ENCODE results near the gene SLC25A39. TPM values are rescaled to one million over a fixed set of nuclear protein-coding genes. Genes with fewer than 3 reads are reported as not detected.

Gene SLC25A39
- total and polyA plus RNA-seq, 2 of the 13 experiments (the other 11 are each of a cell fraction or from before 2014, with no cell fraction given): 144 to 151 TPM

GRCh38 chr17:44324092-44324570, 492 bp downstream of the SLC25A39 start (continued):
- TF ChIP-seq, protein P1, sequence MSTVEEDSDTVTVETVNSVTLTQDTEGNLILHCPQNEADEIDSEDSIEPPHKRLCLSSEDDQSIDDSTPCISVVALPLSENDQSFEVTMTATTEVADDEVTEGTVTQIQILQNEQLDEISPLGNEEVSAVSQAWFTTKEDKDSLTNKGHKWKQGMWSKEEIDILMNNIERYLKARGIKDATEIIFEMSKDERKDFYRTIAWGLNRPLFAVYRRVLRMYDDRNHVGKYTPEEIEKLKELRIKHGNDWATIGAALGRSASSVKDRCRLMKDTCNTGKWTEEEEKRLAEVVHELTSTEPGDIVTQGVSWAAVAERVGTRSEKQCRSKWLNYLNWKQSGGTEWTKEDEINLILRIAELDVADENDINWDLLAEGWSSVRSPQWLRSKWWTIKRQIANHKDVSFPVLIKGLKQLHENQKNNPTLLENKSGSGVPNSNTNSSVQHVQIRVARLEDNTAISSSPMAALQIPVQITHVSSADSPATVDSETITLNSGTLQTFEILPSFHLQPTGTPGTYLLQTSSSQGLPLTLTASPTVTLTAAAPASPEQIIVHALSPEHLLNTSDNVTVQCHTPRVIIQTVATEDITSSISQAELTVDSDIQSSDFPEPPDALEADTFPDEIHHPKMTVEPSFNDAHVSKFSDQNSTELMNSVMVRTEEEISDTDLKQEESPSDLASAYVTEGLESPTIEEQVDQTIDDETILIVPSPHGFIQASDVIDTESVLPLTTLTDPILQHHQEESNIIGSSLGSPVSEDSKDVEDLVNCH (CRISPR knock-in tag; IDR thresholded peaks at IDR 0.05): no peak
- TF ChIP-seq CHCHD3 (CRISPR knock-in tag; IDR thresholded peaks at IDR 0.05) (no peak), HOXD1 (CRISPR knock-in tag; IDR thresholded peaks at IDR 0.05) (no peak), ETV5 (CRISPR knock-in tag; IDR thresholded peaks at IDR 0.05; ENCODE audit: borderline replicate concordance) (no peak), ZNF251 (CRISPR knock-in tag; IDR thresholded peaks at IDR 0.05) (no peak), ASH2L (IDR thresholded peaks at IDR 0.05; ENCODE audit: insufficient read length, low read depth, low read length) (no peak), HCFC1 (IDR thresholded peaks at IDR 0.05; ENCODE audit: low read depth, low read length) (no peak), ZNF350 (CRISPR knock-in tag; IDR thresholded peaks at IDR 0.05; ENCODE audit: borderline replicate concordance, low read depth) (peak; percentile 76; the same call in 1 of the 2 replicates), MED8 (CRISPR knock-in tag; IDR thresholded peaks at IDR 0.05; ENCODE audit: insufficient replicate concordance) (no peak), SMAD3 (CRISPR knock-in tag; IDR thresholded peaks at IDR 0.05) (no peak), FOXJ3 (CRISPR knock-in tag; IDR thresholded peaks at IDR 0.05; ENCODE audit: borderline replicate concordance) (0 out of 2 replicates have a peak, but pooled peaks have one; percentile 18), EZH2 (conservative IDR thresholded peaks at IDR 0.05; ENCODE audit: low read depth, low read length) (no peak), DNMT1 (CRISPR knock-in tag; IDR thresholded peaks at IDR 0.05) (no peak), NR2C2 (CRISPR knock-in tag; IDR thresholded peaks at IDR 0.05; ENCODE audit: borderline replicate concordance) (no peak; the same call in 1 of the 2 replicates), KLF11 (CRISPR knock-in tag; IDR thresholded peaks at IDR 0.05) (0 out of 2 replicates have a peak, but pooled peaks have one; percentile 30), EP300 (IDR thresholded peaks at IDR 0.05; ENCODE audit: low read depth in 2 of 2, low read length in 2 of 2) (no peak), EP300 (CRISPR knock-in tag; IDR thresholded peaks at IDR 0.05; ENCODE audit: borderline replicate concordance) (no peak), SMAD1 (CRISPR knock-in tag; IDR thresholded peaks at IDR 0.05; ENCODE audit: borderline replicate concordance, low read depth) (no peak)
- TF ChIP-seq, protein P2, sequence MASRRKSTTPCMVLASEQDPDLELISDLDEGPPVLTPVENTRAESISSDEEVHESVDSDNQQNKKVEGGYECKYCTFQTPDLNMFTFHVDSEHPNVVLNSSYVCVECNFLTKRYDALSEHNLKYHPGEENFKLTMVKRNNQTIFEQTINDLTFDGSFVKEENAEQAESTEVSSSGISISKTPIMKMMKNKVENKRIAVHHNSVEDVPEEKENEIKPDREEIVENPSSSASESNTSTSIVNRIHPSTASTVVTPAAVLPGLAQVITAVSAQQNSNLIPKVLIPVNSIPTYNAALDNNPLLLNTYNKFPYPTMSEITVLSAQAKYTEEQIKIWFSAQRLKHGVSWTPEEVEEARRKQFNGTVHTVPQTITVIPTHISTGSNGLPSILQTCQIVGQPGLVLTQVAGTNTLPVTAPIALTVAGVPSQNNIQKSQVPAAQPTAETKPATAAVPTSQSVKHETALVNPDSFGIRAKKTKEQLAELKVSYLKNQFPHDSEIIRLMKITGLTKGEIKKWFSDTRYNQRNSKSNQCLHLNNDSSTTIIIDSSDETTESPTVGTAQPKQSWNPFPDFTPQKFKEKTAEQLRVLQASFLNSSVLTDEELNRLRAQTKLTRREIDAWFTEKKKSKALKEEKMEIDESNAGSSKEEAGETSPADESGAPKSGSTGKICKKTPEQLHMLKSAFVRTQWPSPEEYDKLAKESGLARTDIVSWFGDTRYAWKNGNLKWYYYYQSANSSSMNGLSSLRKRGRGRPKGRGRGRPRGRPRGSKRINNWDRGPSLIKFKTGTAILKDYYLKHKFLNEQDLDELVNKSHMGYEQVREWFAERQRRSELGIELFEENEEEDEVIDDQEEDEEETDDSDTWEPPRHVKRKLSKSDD (CRISPR knock-in tag; IDR thresholded peaks at IDR 0.05; ENCODE audit: low read depth): no peak
- TF ChIP-seq, protein P3, sequence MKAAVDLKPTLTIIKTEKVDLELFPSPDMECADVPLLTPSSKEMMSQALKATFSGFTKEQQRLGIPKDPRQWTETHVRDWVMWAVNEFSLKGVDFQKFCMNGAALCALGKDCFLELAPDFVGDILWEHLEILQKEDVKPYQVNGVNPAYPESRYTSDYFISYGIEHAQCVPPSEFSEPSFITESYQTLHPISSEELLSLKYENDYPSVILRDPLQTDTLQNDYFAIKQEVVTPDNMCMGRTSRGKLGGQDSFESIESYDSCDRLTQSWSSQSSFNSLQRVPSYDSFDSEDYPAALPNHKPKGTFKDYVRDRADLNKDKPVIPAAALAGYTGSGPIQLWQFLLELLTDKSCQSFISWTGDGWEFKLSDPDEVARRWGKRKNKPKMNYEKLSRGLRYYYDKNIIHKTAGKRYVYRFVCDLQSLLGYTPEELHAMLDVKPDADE (CRISPR knock-in tag; IDR thresholded peaks at IDR 0.05): no peak
- TF ChIP-seq, protein P4, sequence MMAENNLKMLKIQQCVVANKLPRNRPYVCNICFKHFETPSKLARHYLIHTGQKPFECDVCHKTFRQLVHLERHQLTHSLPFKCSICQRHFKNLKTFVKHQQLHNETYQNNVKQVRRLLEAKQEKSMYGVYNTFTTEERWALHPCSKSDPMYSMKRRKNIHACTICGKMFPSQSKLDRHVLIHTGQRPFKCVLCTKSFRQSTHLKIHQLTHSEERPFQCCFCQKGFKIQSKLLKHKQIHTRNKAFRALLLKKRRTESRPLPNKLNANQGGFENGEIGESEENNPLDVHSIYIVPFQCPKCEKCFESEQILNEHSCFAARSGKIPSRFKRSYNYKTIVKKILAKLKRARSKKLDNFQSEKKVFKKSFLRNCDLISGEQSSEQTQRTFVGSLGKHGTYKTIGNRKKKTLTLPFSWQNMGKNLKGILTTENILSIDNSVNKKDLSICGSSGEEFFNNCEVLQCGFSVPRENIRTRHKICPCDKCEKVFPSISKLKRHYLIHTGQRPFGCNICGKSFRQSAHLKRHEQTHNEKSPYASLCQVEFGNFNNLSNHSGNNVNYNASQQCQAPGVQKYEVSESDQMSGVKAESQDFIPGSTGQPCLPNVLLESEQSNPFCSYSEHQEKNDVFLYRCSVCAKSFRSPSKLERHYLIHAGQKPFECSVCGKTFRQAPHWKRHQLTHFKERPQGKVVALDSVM (CRISPR knock-in tag; IDR thresholded peaks at IDR 0.05): no peak
